Retina (tissue), 1 donor: ENCODE data around the gene PKLR.
"Not testable (repeated sequence)": the region's sequence is repeated elsewhere in the genome, so short reads cannot be mapped to it uniquely, and the experiment has no call there.

ENCODE experiments used
- DNase-seq: peaks from one replicate; pipeline ENCODE4 v3.0.0-alpha.2; 2016

Gene PKLR

GRCh38 chr1:155301342-155301841, at the start of gene PKLR:
Gene PKLR (minus strand): TSS chr1:155301438. CDS start chr1:155301395, 43 bp downstream.
- no peak for DNase-seq

- DNase-seq = no peak
Measured at GRCh38 chr1:155342842-155343241, 41.6 kb upstream of the PKLR start.

- no peak for DNase-seq
Measured at GRCh38 chr1:155339515-155340097, 38.4 kb upstream of the PKLR start.

- DNase-seq = no peak
Measured at GRCh38 chr1:155334962-155335361, 33.7 kb upstream of the PKLR start.

GRCh38 chr1:155329980-155330598, 28.9 kb upstream of the PKLR start:
- DNase-seq = no peak

GRCh38 chr1:155328856-155329255, 27.6 kb upstream of the PKLR start:
- not testable (repeated sequence) for DNase-seq

- no peak for DNase-seq
Measured at GRCh38 chr1:155327981-155328380, 26.7 kb upstream of the PKLR start.

GRCh38 chr1:155326631-155327037, 25.4 kb upstream of the PKLR start:
- no peak for DNase-seq

GRCh38 chr1:155326020-155326526, 24.8 kb upstream of the PKLR start:
- no peak for DNase-seq

GRCh38 chr1:155325603-155325893, 24.3 kb upstream of the PKLR start:
- no peak for DNase-seq

- DNase-seq = peak; percentile 82
Measured at GRCh38 chr1:155324717-155325602, 23.7 kb upstream of the PKLR start.

GRCh38 chr1:155324037-155324716, 22.9 kb upstream of the PKLR start:
- peak; percentile 93 for DNase-seq

GRCh38 chr1:155323729-155324036, 22.4 kb upstream of the PKLR start:
- no peak for DNase-seq

- peak; percentile 95 for DNase-seq
Measured at GRCh38 chr1:155322953-155323728, 21.9 kb upstream of the PKLR start.

- DNase-seq = peak; percentile 64
Measured at GRCh38 chr1:155322571-155322952, 21.3 kb upstream of the PKLR start.

- peak; percentile 49 for DNase-seq
Measured at GRCh38 chr1:155321639-155322503, 20.6 kb upstream of the PKLR start.

- peak; percentile 86 for DNase-seq
Measured at GRCh38 chr1:155320661-155321617, 19.7 kb upstream of the PKLR start, which contains the start of gene RUSC1. Gene RUSC1 (plus strand): TSS chr1:155320894. CDS start chr1:155321774, 880 bp downstream.

GRCh38 chr1:155320252-155320651, 19.0 kb upstream of the PKLR start:
- no peak for DNase-seq

GRCh38 chr1:155319536-155319935, 18.3 kb upstream of the PKLR start:
- DNase-seq = no peak

- no peak for DNase-seq
Measured at GRCh38 chr1:155318082-155318481, 16.8 kb upstream of the PKLR start.
